ENCODE data around the gene FRMD1. TPM values are rescaled to one million over a fixed set of nuclear protein-coding genes. Genes with fewer than 3 reads are reported as not detected.

Gene FRMD1
- total and polyA plus RNA-seq, 2 experiments from 2014 or later: 0.07 TPM; not detected in 1

GRCh38 chr6:168028181-168028580 lies 50.8 kb downstream of the FRMD1 start:
- Histone ChIP-seq H3K4me1 (ENCODE audit: insufficient read depth) (peaks cover 27% of the 10 kb centered on the region), H3K9me2 (replicated peaks; ENCODE audit: insufficient read depth) (no peaks in the 10 kb centered on the region), H3K36me3 (replicated peaks; ENCODE audit: insufficient read depth, low read depth) (no peaks in the 10 kb centered on the region), H3K4me3 (no peak overlapping the region), H3K4me2 (no peak overlapping the region), H2AFZ (no peak overlapping the region), H3K27ac (no peak overlapping the region), H3K27me3 (no peaks in the 10 kb centered on the region), H3K79me2 (no peaks in the 10 kb centered on the region), H4K20me1 (ENCODE audit: insufficient read depth, poor library complexity, severe bottlenecking) (no peaks in the 10 kb centered on the region), H3K9me3 (ENCODE audit: low read depth) (no peaks in the 10 kb centered on the region)
- TF ChIP-seq EZH2phosphoT487 (IDR thresholded peaks at IDR 0.05; ENCODE audit: low read depth, severe bottlenecking, unreplicated experiment): no peak
- TF ChIP-seq CTCF (IDR thresholded peaks at IDR 0.05; ENCODE audit: poor library complexity): no peak
- TF ChIP-seq EZH2 (IDR thresholded peaks at IDR 0.05; ENCODE audit: borderline replicate concordance): no peak
- WGBS (ENCODE audit: low lambda C conversion rate, missing lambda C conversion rate): 92% methylated on average over 9 of the region's 9 CpGs
- no peak for DNase-seq (ENCODE audit: low spot score)

GRCh38 chr6:168027521-168027920 lies 51.5 kb downstream of the FRMD1 start:
- Histone ChIP-seq H3K9me3 (ENCODE audit: low read depth) (no peaks in the 10 kb centered on the region), H3K36me3 (replicated peaks; ENCODE audit: insufficient read depth, low read depth) (no peaks in the 10 kb centered on the region), H2AFZ (no peak overlapping the region), H3K79me2 (no peaks in the 10 kb centered on the region), H4K20me1 (ENCODE audit: insufficient read depth, poor library complexity, severe bottlenecking) (no peaks in the 10 kb centered on the region), H3K27ac (no peak overlapping the region), H3K4me3 (no peak overlapping the region), H3K27me3 (no peaks in the 10 kb centered on the region), H3K9me2 (replicated peaks; ENCODE audit: insufficient read depth) (no peaks in the 10 kb centered on the region), H3K4me1 (ENCODE audit: insufficient read depth) (peaks cover 31% of the 10 kb centered on the region), H3K4me2 (no peak overlapping the region)
- no peak for DNase-seq (ENCODE audit: low spot score)
- TF ChIP-seq EZH2 (IDR thresholded peaks at IDR 0.05; ENCODE audit: borderline replicate concordance) (no peak), CTCF (IDR thresholded peaks at IDR 0.05; ENCODE audit: poor library complexity) (no peak), EZH2phosphoT487 (IDR thresholded peaks at IDR 0.05; ENCODE audit: low read depth, severe bottlenecking, unreplicated experiment) (no peak)
- WGBS (ENCODE audit: low lambda C conversion rate, missing lambda C conversion rate): 91% methylated on average over 16 of the region's 16 CpGs

GRCh38 chr6:168026925-168027324 lies 52.1 kb downstream of the FRMD1 start:
- Histone ChIP-seq H3K4me2 (no peak overlapping the region), H2AFZ (no peak overlapping the region), H3K36me3 (replicated peaks; ENCODE audit: insufficient read depth, low read depth) (no peaks in the 10 kb centered on the region), H3K4me3 (no peak overlapping the region), H3K4me1 (ENCODE audit: insufficient read depth) (peaks cover 32% of the 10 kb centered on the region), H3K9me3 (ENCODE audit: low read depth) (no peaks in the 10 kb centered on the region), H4K20me1 (ENCODE audit: insufficient read depth, poor library complexity, severe bottlenecking) (no peaks in the 10 kb centered on the region), H3K79me2 (no peaks in the 10 kb centered on the region), H3K9me2 (replicated peaks; ENCODE audit: insufficient read depth) (no peaks in the 10 kb centered on the region), H3K27ac (no peak overlapping the region), H3K27me3 (no peaks in the 10 kb centered on the region)
- DNase-seq (ENCODE audit: low spot score): no peak
- 93% methylated on average over 9 of the region's 9 CpGs for WGBS (ENCODE audit: low lambda C conversion rate, missing lambda C conversion rate)
- TF ChIP-seq CTCF (IDR thresholded peaks at IDR 0.05; ENCODE audit: poor library complexity): no peak
- no peak for TF ChIP-seq EZH2 (IDR thresholded peaks at IDR 0.05; ENCODE audit: borderline replicate concordance)
- TF ChIP-seq EZH2phosphoT487 (IDR thresholded peaks at IDR 0.05; ENCODE audit: low read depth, severe bottlenecking, unreplicated experiment): no peak

All from hepatocyte (in vitro differentiated cells).